GM18907 (cell line): ENCODE data around the gene TSPAN4.

ENCODE experiments used
- ATAC-seq: cut with Tn5 transposase; IDR thresholded peaks from one replicate; pipeline ENCODE4 v1.9.1; 2021; ENCODE audit warnings: mild to moderate bottlenecking, moderate library complexity; ENCODE audit not compliant: unreplicated experiment

Gene TSPAN4

DNA sequence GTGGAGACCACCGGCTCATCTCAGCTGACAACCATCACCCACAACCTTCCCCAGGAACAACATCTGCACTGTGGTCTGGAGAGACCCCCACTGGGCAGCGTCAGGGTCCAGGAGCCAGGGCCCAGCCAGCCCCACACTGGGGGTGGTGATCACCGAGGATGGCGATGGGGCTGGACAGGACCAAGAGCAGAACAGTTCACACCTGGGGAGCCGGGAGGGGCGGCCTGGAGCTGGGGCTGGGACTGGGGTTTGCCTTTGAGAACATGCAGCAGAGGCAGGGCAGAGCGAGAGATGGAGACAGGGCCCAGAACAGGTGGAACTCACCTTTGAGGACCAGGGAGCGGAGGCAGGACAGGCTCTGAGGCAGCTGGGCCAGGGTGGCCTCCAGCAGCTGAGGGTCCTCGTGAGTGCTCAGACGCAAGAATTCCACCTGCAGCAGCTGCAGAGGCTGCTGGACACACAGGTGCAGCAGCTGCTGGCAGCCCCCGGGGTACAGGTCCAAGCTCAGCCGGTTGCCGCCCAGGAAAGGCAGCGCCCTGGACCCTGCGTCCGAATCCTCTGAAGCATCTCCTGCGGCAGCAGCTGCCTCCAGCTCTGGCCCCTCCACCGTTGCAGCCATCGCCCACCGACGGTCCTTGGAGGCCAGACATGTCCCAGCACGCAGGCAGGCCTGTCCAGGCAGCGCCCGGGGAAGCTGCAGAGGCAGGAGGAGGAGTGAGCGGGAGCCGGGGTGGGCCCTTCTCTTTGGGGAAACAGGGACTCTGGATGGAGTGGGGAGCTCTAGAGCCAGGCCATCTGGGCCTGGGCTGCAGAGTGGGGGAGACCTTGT is 38.7 kb upstream of the TSPAN4 start:
- no peak for ATAC-seq

DNA sequence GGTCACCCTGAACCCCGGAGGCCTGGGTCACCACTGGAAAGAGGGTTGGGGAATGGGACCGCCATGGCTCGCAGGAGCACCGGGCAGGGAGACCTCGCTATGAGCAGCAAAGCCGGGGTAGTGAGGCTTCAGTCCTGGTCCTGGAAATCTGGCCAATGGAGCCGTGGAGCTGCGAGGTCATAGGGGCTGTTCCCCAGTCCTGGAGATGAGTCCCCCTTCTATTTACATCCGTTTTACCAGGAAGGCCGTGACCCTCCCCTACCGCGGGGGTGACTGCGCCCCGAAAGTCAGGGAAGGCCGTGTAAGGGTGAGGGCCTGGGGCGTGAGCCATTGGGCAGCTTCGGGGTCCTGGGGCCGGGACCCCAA is 38.1 kb upstream of the TSPAN4 start:
- ATAC-seq = no peak

DNA sequence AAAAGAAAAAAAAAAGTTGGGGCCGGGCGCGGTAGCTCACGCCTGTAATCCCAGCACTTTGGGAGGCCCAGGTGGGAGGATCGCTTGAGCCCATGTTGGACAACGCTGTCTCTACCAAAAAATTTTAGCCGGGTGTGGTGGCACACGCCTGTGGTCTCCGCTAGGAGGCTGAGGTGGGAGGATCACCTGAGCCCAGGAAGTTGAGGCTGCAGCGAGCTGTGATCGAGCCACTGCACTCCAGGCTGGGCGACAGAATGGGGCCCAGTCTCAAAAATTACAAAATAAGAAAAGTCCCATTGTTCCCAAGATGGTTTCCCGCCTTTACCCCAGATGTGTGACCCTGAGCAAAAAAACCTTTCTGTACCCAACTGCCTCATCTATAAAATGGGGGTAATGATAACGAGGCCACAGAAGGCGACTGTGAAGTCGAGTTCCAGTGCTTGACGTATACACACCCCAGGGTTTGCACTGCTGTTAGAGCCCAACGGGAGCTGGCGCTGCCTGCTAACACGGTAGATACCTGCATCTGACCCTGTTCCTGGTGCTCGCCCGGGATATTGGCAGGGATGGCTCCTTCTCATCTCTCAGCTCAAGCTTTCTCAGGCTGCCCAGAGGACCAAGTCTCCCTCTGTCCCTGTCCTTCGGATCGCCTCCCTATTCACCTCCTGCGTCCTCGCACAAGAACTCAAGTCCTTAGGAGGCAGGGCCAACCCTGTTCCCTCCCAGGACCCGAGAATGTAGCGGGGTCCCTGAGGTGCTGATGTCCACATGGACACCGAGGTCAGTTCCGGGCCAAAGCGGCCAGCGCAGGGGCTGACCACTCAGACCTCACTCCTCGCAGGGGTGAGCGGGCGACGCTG is 34.0 kb upstream of the TSPAN4 start:
- no peak for ATAC-seq

DNA sequence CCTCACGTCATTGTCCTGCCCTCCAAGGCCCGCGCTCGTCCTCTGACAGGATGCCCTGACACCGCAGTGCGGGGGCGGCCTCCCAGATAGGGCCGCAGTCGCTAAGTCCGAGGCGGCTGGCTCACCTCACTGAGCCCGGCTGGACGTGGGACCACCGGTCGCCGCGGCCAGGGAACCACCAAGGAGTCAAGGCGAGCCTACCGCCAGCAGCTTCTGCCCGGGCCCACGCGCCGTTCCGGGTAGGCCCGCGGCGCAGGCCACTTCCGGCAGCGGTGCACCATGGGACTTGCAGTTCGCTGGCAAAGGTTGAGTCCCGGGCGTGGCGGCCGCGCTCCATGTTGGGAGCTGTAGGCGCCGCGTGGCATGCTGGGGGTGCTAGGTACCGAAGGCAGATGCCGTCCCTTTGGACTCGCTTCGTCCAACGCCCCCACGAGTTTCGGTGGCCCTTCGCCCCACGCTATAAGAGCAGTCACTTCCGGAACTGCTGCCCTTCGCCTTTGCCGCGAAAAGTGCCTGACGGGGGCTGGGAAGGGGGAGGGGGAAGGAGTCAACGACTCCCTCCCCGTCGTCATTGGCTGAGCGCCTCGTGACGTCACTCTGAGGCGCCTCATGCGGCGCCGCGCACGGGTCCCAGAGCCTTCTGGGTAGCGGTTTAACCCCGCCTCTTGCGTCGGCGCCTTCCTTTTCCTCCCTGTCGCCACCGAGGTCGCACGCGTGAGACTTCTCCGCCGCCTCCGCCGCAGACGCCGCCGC is 33.2 kb upstream of the TSPAN4 start, which contains the start of gene RPLP2:
Gene RPLP2, plus strand, starts transcription at position 681 of the 753 bp plus-strand sequence. CDS start 268 bp downstream, outside the sequence.
- peak; percentile 78 for ATAC-seq

DNA sequence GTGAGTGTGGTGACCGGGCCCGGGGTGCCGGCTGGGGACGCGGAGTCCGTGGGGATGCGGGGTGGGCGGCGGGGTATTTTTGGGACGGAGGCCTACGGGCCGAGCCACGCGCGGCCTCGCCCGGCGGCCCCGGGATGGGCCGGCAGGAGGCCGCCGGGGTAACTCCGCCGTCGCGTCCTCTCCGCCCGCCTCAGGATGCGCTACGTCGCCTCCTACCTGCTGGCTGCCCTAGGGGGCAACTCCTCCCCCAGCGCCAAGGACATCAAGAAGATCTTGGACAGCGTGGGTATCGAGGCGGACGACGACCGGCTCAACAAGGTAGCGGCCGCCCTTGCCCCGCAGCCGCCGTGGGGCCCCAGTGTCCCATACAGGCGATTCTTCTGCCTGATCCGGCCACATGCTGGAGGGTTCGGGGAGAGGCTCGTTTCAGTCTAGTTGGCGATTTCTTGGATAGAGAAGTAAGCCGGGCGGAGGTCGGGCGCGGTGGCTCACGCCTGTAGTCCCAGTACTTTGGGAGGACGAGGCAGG is 32.5 kb upstream of the TSPAN4 start:
- no peak for ATAC-seq

DNA sequence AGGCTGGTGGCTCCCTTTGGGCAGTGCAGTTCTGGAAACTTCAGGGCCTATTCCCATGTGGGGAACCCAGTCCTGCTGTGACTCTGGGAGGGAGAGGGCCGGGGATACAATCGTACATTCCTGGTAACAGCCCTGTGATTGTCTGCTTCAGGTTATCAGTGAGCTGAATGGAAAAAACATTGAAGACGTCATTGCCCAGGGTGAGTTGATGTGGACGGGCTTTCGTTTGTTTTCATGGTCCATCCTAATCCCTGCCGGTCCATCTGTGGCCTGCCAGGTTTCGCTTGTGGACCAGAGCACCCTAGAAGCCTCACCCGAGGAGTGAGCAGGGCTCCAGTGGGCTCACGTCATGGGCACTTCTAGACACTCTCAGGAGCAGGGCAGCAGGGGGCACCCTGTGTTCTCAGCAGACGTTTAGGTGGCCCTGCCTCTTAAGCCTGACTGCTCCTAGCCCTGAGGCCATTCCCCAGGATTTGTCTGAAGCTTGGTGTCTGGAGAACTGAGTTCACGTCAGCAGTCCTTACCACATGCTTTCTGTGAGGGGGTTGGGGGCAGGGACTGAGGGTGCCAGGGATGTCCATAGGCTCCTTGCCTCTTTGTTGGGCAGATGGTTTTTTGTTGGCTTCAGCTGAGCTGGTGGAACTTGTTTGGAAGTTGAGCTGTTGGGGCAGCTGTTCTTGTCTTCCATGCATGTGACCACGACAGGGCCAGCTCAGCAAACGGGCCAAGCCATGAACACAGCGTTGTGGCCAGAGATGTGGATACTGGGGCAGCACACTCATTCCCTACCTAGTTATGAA is 31.0 kb upstream of the TSPAN4 start:
- ATAC-seq = no peak

DNA sequence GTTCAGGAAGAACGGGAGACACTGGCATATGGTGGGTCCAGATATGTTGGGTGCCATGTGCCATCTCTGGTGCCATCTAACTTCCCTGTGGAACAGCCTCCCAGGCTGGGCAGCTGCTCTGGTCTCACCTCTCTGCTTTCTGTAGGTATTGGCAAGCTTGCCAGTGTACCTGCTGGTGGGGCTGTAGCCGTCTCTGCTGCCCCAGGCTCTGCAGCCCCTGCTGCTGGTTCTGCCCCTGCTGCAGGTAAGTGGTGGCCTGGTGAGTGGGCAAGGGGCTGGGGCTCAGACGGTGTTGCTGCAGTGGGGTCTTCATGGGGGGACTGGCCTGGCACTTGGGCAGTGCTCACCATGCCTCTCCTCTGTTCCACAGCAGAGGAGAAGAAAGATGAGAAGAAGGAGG is 30.3 kb upstream of the TSPAN4 start:
- ATAC-seq = no peak

DNA sequence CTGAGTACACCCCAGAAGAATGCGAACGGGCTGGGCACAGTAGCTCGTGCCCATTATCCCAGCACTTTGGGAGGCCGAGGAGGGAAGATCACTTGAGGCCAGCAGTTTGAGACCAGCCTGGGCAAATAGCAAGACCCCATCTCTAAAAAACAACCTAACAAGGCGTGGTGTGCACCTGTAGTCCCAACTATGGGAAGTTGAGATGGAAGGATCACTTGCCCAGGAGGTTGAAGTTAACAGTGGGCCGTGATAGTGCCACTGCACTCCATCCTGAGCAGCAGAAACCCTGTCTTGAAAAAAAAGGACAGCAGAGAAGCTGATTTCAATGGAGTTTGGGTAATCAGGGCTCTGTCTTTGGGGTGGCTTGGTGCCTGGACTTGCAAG is 29.6 kb upstream of the TSPAN4 start:
- no peak for ATAC-seq

DNA sequence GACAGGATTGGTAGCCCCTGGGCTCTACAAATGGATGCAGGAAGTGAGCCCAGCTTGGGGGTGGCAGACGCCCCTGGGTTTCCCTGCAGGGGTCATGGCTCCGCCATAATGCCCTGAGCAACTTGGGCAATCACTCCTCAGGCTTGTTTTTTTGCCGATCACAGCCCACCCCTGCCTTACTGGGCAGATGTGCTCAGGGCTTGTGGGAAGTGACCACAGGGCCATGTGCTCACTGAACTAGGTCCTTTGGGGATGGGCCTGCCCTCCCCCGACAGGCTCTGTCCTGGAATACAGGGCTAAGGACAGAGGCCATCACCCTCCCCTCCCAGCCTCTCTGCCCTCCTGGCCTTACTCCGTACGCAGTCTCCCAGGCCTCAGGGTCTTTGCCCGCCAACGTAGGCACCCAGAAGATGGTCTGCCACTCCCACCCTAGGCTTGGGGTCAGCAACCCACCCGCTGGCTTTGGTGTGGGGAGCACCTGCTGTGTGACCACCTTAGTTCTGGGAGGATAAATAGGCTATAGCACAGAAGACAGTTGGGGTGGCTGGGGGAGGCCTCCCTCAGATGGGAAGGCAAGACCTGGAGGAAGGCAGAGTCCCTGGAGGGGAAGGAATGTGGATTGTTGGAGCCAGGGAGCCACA is 29.1 kb upstream of the TSPAN4 start:
- no peak for ATAC-seq

DNA sequence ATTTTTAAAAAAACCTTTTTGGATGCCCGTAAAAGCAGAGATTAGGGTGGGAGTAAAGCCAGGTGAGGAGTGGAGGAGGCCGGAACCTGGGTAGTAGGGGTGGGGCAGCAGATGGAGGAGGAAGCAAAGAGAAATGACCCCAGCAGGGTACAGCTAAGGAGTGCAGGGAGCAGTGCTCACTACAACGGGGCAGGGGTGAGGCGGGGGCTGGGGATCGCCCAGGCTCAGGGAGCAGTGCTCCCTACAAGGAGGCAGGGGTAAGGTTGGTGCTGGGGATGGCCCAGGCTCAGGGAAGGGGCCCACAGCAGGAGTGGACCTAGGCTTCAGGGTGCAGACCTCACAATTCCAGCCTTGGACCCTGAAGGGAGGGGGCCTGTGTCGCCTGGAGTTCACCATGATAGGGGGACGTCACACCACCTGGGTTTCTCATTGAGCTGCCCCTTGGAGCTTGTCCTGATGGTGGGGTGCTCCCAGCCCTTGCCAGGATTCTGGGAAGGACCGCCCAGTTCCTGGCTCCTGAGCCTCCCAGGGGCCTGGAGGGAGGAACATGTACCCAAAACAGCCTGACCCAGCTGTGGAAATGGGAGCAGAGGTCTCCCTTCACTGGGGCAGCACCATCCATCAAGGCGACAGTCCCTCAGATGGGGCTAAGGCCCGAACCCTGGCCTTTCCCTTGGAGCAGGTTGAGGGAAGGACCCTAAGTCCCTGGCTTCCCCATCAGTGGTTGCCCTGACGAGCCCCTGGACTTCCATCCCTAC is 26.8 kb upstream of the TSPAN4 start:
- no peak for ATAC-seq

DNA sequence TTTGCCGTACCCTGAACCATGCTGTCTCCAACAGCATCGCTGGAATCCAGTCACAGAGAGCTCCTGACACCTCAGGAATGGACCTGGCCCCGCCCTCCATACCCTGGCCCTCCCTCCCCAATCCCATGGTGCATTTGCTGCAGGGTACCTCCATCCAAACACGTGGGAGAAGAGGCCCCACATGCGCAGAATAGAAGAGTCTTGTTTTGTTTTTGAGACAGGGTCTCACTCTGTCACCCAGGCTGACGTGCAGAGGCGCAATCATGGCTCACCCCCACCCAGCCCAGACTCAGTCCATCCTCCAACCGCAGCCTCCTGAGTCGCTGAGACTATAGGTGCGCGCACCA is 26.2 kb upstream of the TSPAN4 start:
- no peak for ATAC-seq

DNA sequence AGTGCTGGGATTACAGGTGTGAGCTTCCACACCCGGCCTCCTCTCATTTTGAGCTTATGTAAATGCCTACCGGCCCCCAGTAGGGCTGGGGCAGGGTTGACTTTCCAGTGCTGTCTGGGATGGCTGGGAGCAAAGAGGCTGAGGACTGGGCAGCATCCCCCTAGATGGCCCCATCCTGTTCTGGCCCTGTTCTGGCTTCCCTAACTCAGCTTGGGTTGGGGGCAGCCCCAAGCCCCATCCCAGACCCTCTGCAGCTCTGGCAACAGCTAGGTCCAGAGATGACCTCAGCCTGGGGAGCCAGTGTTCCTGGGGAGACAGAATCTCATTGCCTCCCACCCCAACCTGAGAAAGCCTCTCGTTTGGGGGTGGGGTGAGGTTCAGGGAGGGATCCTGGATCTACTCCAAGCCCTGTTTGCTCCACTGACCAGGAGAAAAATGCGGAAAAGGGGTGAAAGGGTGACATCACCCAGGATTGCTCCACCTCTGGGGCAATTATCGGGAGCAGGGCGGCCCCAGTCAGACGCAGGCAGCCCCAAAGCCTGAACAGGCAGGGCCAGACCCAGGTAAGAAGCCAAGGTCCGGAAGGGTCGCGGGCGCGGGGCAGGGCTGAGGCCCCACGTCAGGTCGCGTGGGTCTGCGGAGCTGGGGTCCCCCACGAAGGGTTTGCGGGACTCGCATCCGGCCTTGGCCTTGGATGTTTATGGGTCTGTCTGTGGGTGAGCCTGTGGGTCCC is 24.1 kb upstream of the TSPAN4 start, which contains the start of gene PNPLA2:
Gene PNPLA2, plus strand, starts transcription at position 519 of the 733 bp plus-strand sequence. CDS start 805 bp downstream, outside the sequence.
- no peak for ATAC-seq

DNA sequence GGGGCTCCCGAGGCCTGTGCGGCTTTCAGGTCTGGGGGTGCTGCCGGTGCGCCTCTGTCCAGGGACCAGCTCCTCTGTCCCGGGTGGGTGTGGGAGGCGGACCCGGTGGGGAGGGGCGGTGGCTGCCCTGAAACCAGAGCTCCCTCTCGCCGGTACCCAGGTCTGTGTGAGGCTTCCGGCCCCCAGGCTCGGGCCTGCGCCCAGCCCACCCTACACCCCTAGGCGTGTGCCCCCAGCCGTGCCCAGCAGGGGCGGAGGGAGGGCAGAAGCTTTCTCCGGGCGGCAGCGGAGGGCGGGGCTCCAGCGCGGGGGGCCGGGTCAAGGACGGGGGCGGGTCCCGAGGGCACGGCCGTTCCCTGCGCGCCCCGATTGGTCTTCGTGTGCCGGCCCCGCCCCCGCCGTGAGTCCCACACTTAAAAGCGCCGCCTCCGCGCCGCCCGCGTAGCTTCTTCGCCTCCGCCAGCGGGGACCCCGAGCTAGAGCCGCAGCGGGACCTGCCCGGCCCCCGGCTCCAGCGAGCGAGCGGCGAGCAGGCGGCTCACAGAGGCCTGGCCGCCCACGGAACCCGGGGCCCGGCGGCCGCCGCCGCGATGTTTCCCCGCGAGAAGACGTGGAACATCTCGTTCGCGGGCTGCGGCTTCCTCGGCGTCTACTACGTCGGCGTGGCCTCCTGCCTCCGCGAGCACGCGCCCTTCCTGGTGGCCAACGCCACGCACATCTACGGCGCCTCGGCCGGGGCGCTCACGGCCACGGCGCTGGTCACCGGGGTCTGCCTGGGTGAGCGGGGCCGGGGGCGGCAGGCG is 23.3 kb upstream of the TSPAN4 start:
- peak; percentile 56 for ATAC-seq

DNA sequence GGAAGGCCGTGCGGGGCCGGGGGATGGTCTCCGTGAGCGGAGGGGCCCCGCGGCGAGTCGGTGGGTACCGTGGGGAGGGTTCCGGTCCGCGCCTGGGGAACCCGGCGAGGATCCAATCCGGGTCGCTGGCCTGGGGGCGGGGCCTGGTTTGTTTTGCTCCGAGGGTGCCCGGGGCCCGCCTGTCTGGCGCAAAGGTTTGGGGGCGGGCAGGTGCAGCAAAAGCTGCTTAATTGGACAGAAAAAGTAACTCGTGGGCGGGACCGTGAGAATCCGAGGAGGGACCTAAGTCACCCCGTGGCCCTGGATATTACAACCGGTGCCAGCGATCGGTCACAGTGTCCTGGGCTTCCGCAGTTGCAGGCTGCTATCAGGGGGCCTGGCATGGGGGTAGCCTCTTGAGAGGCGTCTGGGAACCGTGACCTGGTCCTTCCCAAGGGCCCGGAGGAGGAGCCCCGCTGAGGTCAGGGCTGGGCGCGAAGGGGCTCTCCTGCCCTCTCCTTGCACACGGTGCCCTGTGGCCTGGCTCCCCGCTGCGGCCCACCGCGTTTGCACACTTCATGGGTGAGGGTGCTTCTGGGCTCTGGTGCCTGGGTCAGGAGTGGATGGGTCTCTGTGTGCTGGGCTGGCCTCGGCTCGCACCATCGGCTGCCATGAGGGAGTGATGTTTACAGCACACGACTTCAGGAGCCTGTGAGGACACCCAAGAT is 22.6 kb upstream of the TSPAN4 start:
- peak; percentile 65 for ATAC-seq

DNA sequence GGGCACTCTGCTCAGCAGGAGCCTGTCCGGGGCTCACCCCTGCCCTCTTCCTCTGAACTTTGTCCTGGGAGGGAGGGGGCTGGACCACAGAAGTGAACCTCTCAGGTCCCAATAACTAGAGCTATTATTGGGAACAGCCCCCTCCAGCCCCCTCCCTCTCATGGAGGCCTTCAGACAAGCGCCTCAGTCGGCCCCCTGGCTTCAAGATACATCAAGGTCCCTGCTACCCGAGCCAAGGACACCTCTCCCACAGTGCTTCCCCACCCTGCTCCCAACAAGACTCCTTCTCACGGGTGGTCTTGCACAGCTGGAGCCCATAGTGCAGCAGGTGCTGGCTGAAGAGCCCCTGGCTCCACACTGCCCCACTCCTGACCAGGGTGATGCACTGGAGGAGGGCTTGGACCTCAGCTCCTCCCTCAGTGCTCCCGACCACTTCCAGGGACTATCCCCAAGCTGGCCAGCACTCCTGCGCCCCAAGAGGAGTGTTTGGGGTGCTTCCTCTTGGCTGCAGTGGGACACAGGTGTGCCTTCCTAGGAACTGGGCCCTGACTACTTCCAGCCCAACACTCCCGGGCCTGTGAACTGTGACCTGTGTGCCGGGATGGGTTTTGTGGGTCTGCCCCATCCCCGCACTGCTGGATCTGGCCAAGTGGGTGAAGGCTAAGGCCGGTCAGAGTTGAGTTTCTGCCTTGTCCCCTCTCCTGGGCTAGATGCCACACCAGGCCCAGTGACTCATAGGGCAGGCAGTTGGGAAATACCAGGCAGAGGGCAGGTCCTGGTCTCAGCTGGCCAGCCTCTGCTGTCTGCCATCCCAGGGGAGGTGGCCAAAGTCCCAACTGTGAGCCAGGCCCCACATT is 21.8 kb upstream of the TSPAN4 start:
- no peak for ATAC-seq
